ENCODE data around the gene ABCC3.

ABCC3 gene

DNA sequence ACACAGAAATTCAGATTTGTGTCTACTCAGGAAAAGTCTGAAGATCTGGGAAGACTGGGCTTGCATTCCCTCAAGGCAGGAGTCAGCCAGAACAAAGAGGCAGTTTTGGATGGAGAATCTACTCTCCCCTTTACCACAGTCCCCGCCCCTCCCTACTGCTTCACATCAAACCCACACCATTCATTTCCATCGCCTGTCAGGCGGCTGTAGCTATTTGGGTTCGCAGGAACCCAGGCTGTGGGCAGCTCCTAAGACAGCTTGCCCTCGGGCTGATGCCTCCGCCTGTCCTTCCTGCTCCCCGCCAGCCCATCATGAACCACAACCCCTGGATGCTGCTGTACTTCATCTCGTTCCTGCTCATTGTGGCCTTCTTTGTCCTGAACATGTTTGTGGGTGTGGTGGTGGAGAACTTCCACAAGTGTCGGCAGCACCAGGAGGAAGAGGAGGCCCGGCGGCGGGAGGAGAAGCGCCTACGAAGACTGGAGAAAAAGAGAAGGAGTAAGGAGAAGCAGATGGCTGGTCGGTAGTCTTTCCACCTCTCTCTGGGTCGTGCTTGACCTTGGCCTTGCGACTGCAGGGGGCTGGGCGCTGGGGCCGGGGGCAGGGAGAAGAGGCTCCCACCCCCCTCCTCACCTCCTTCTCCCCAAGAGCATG, 27.0 kb upstream of the ABCC3 start:
- no peak for DNase-seq (ENCODE audit: insufficient read length, low spot score)
- no peak for FAIRE-seq
- no peak for TF ChIP-seq CTCF (IDR thresholded peaks at IDR 0.05; ENCODE audit: insufficient read depth, missing control alignments)

DNA sequence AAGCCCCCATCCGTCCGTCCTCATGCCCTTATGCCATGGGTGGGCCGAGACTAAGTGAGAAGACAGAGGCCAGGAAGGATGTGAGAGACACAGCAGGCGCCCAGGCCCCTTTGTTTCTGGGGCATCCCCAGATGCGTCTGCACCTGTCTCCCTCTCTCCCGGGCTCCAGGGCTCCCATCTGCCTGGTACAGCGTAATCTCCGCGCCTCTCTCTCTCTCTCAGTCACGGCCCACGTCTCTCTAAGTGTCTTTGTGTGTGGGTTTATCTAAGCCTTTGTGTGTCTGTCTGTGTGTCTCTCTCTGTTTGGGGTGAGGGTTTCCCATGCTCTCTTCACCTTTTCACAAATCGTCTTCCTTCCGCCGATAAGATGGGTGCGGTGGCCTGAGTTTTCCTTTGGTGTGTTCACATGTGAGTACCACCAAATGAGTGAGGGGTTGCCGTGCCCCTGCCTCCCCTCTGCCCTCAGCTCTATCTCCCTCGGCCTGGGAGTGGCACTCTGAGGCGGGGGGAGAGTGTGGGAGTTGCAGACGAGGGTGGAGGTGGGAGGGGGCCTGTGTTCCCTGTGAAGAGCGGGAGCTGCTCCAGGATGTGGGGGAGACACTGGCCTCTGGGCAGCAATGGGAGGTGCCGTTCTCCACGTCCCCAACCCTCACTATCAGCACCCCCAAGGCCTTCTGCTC, 25.8 kb upstream of the ABCC3 start:
- no peak for TF ChIP-seq CTCF (IDR thresholded peaks at IDR 0.05; ENCODE audit: insufficient read depth, missing control alignments)
- no peak for FAIRE-seq
- no peak for DNase-seq (ENCODE audit: insufficient read length, low spot score)

DNA sequence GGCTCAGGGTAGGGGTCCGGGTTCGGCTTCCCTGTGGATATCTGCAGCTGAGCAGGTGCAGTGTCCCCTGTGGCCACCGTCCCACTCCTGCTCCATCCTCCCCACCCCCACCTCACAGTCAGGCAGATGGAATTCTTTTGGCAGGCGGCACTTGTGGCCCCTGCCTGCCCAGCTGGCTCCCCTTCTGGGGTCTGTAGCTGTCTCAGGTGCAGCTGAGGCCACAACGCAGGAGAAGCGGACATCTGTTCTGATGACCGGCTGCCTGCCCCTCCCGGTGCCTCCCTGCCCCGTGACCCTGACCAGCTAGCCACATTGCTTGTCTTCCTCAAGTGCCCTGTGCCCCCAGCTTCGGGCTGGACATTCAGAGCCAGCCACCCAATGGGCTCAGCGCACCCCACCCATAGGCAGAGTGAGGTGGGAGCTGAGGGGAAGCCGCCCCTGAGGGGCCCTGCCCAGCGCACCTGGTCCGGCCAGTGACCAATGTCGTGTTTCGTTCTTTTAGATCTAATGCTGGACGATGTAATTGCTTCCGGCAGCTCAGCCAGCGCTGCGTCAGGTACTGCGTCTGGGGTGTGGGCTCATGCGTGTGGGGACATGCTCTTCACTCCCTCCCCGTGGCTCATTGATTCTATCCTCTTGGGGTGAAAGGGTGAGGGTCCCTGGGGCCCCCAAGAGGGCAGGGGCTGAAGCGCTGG, 25.2 kb upstream of the ABCC3 start:
- TF ChIP-seq CTCF (IDR thresholded peaks at IDR 0.05; ENCODE audit: insufficient read depth, missing control alignments) = no peak
- FAIRE-seq (no peak), DNase-seq (ENCODE audit: insufficient read length, low spot score) (no peak)

GRCh38 chr17:50611634-50612033, 23.0 kb upstream of the ABCC3 start:
- FAIRE-seq = no peak
- no peak for DNase-seq (ENCODE audit: insufficient read length, low spot score)
- no peak for TF ChIP-seq CTCF (IDR thresholded peaks at IDR 0.05; ENCODE audit: insufficient read depth, missing control alignments)

GRCh38 chr17:50612281-50612680, 22.4 kb upstream of the ABCC3 start:
- no peak for TF ChIP-seq CTCF (IDR thresholded peaks at IDR 0.05; ENCODE audit: insufficient read depth, missing control alignments)
- FAIRE-seq = no peak
- DNase-seq (ENCODE audit: insufficient read length, low spot score) = no peak

DNA sequence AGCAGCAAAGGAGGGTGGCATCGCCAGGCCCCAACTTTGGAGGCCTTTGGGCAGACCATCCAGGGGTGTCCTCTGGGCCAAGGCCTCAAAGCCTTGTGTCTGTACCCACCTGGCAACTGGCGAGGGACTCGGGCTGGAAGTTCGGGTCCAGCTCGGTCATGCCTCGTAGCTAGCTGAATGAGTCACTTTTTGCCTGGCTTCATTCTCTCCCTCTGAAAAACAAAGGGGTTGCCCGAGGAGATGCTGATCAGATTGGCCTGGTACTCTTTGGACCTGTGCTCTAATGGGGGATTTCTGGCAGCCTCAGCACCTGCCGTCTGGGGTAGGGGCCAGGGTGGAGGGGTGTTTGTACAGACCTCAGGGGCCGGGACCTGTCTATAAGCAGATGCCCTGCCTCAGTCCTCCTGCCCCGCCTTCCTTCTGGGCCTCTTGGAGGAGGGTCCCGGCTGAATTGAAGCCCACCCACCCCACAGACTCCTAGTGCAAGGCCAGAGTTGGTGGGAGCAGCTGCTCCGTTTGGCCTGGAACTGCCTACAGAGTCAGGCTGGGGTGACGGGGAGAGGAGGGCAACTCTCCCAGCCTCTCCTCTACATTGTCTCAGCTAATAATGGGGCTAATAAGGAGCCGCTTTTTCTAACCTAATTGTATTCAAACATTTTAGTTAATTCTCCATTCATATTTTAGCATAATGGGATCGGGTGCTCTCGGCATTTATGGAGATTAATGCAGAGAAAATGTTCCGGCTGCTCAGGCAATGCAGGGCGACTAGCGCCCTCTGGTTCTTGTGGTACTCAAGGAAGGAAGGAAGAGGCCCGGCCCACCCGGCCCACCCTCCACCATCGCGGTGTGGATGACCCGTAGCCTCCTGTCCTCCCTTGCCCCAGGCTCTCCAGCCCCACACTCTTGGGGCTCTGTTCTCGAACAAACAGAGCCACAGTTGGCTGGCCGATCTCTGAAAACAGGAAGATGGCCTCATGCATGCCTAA, 21.4 kb upstream of the ABCC3 start:
- DNase-seq (ENCODE audit: insufficient read length, low spot score) = no peak
- TF ChIP-seq CTCF (IDR thresholded peaks at IDR 0.05; ENCODE audit: insufficient read depth, missing control alignments) = peak; percentile 63
- FAIRE-seq = no peak
